LNCaP clone FGC (cell line): ENCODE results near the gene THAP7.

Source experiments
- DNase-seq: peaks from one replicate; pipeline ENCODE4 v3.0.0-alpha.2; 2011; ENCODE audit warnings: low read depth
- H3K4me3 ChIP-seq: 2 replicates; pipeline ENCODE4 v1.5.1; 2011; ENCODE audit warnings: mild to moderate bottlenecking, low read depth, low read length, control low read depth
- CTCF ChIP-seq: IDR thresholded peaks from 2 replicates; pipeline ENCODE4 v1.5.1; 2012; ENCODE audit warnings: mild to moderate bottlenecking; ENCODE audit not compliant: control insufficient read depth, insufficient read depth; ENCODE audit errors: extremely low read depth

THAP7 gene

GRCh38 chr22:21022955-21023614, 21.2 kb upstream of the THAP7 start:
- DNase-seq, result no peak
- no peak overlapping the region for H3K4me3 ChIP-seq
- no peak for TF ChIP-seq CTCF

DNA sequence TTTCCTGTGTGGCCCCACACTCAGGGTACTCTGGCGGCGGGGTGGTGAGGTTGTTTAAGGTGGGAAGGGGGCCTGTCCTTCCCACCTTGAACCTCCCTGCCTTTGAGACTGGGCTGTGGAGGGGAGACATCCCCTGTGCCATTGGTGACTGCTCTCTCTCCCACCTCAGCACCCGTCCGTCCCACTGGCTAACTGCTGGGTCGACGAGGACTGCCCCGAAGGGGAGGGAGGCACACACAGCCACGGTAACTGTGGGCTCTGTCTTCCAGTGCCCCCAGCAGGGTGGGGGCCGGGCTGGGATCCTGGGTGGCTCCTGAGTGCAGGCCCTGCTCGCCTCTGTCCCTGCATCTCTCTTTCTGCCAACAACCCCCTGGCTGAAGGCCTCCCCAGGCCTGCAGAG, 20.6 kb upstream of the THAP7 start:
- no peak for DNase-seq
- TF ChIP-seq CTCF, result no peak
- no peak overlapping the region for H3K4me3 ChIP-seq

- TF ChIP-seq CTCF, result peak; percentile 41; the same call in 1 of the 2 replicates
- no peak overlapping the region for H3K4me3 ChIP-seq
- DNase-seq, result no peak
These were observed 19.0 kb upstream of the THAP7 start for GRCh38 chr22:21020802-21021429.

DNA sequence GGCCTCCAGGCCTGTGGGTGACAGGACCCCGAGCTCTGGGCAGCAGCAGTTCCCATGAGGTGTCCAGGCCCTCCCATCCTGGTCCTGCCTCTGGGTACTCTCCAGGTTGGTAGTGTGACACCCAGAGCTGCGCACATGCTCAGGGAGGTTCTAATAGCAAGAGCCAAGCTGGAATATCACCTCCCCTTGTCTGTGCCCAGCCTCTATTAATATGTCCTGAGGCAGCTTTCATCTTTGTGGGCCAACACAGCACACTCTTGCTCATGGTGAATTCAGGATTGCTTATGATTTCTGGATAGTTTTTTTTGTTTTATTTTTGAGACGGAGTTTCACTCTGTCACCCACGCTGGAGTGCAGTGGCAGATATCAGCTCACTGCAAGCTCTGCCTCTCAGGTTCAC, 16.4 kb upstream of the THAP7 start:
- DNase-seq, result no peak
- no peak for TF ChIP-seq CTCF
- no peak overlapping the region for H3K4me3 ChIP-seq

- no peak for TF ChIP-seq CTCF
- DNase-seq, result no peak
- no peak overlapping the region for H3K4me3 ChIP-seq
These were observed 14.9 kb upstream of the THAP7 start for GRCh38 chr22:21016644-21017420.

- H3K4me3 ChIP-seq, result no peak overlapping the region
- no peak for DNase-seq
These were observed 13.6 kb upstream of the THAP7 start for GRCh38 chr22:21015466-21016006.

More at GRCh38 chr22:21015466-21016006, 13.6 kb upstream of the THAP7 start:
- no peak for TF ChIP-seq CTCF
